ENCODE results near the gene BEND2. TPM values are rescaled to one million over a fixed set of nuclear protein-coding genes. Genes with fewer than 3 reads are reported as not detected.

The BEND2 gene
- total RNA-seq, 1 donor from 2014 or later: not detected

DNA sequence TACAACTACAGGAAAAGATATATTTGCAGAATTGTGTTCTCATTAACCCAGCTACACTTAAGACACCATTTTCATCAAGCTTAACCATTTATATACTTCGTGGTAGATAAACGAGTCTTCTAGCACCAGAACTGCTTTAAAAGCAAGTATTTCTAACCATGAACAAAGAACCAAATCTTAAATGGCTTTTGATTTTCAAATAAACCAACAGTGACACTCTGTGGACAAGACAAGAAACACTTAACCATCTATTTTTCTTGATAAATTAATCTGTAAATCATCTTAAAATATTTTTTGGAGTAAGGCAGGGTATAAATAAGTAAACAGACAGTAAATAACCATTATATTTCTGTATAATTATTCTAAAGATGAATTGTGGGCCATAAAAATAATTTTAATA lies 10.2 kb downstream of the BEND2 start:
- TF ChIP-seq, protein P1, sequence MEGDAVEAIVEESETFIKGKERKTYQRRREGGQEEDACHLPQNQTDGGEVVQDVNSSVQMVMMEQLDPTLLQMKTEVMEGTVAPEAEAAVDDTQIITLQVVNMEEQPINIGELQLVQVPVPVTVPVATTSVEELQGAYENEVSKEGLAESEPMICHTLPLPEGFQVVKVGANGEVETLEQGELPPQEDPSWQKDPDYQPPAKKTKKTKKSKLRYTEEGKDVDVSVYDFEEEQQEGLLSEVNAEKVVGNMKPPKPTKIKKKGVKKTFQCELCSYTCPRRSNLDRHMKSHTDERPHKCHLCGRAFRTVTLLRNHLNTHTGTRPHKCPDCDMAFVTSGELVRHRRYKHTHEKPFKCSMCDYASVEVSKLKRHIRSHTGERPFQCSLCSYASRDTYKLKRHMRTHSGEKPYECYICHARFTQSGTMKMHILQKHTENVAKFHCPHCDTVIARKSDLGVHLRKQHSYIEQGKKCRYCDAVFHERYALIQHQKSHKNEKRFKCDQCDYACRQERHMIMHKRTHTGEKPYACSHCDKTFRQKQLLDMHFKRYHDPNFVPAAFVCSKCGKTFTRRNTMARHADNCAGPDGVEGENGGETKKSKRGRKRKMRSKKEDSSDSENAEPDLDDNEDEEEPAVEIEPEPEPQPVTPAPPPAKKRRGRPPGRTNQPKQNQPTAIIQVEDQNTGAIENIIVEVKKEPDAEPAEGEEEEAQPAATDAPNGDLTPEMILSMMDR (IDR thresholded peaks at IDR 0.05): peak; percentile 24
- Histone ChIP-seq H3K36me3 (no peaks in the 10 kb centered on the region), H3K4me3 (no peak overlapping the region), H3K27me3 (no peaks in the 10 kb centered on the region), H3K4me1 (no peaks in the 10 kb centered on the region), H3K9me3 (no peaks in the 10 kb centered on the region), H3K27ac (no peak overlapping the region)
- intact Hi-C loops (cut with DNase I): no loop called here
- ATAC-seq: no peak
- DNase-seq: no peak

DNA sequence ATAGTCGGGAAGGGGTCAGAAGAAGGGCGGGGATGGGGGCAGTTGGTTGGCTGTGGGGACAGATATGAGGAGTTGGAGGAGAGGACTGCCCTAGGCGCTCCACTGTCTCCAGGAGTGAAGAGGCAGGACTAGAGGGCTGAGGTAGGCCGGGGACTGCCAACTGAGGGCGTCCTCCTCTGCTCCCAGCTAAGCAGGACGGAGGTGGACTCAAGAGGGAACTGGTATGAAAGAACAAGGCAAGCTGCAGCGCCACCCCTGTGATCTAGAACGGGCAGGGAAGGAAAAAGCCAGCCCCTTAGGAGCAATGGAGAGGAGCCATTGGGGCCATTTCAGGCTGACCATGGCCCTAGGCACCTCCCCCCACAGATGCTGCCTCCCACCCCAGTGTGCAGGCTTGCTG lies 14.0 kb downstream of the BEND2 start:
- Histone ChIP-seq H3K4me3 (no peak overlapping the region), H3K27me3 (no peaks in the 10 kb centered on the region), H3K36me3 (no peaks in the 10 kb centered on the region), H3K27ac (no peak overlapping the region), H3K4me1 (no peaks in the 10 kb centered on the region), H3K9me3 (no peaks in the 10 kb centered on the region)
- ATAC-seq: no peak
- intact Hi-C loops (cut with DNase I): no loop called here
- TF ChIP-seq, protein P1 (IDR thresholded peaks at IDR 0.05): no peak
- DNase-seq: no peak

DNA sequence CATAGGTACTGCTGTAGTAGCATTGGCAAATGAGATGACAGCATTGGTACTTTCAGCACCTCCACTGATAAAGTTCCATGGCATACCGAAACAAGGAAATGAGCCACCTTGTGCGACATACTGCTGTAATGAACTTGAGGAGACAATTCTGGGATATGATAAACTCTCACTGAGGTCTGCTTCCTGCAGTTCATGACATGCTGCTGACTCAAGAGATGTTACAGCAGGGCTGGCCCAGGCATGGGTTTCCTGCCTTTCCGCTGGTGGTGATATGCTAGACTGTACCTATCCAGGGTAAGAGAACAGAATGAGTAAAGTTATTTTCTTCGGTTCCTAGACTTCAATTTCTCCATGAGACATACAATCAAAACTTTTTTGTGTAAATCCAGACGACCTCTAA lies 17.1 kb downstream of the BEND2 start:
- Histone ChIP-seq H3K36me3 (no peaks in the 10 kb centered on the region), H3K9me3 (no peaks in the 10 kb centered on the region), H3K4me3 (no peak overlapping the region), H3K27ac (no peak overlapping the region), H3K27me3 (no peaks in the 10 kb centered on the region), H3K4me1 (no peaks in the 10 kb centered on the region)
- intact Hi-C loops (cut with DNase I): no loop called here
- DNase-seq: no peak
- TF ChIP-seq, protein P1 (IDR thresholded peaks at IDR 0.05): no peak
- ATAC-seq: no peak

DNA sequence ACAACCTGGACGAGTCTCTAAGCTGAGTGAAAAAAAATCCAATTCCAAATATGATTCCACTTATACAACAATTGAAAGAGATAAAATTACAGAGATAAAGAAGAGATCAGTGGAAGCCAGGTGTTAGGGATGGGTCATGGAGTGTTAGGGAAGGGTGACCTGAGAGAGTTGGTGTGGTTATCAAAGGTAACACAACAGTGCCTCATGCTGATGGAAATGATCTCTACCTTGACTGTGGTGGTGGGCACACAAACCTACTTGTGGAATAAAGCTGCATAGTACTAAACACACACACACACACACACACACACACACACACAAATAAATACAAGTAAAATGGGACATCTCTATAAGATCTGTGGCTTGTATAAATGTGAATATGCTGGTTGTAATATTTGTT lies 26.0 kb downstream of the BEND2 start:
- no peak for ATAC-seq
- TF ChIP-seq, protein P1 (IDR thresholded peaks at IDR 0.05): no peak
- no peaks in the 10 kb centered on the region for H3K27me3 ChIP-seq
- H3K4me1 ChIP-seq: no peaks in the 10 kb centered on the region
- DNase-seq: no peak
- no peaks in the 10 kb centered on the region for H3K9me3 ChIP-seq
- intact Hi-C loops (cut with DNase I): no loop called here
- H3K4me3 ChIP-seq: no peak overlapping the region
- H3K36me3 ChIP-seq: no peaks in the 10 kb centered on the region
- no peak overlapping the region for H3K27ac ChIP-seq

DNA sequence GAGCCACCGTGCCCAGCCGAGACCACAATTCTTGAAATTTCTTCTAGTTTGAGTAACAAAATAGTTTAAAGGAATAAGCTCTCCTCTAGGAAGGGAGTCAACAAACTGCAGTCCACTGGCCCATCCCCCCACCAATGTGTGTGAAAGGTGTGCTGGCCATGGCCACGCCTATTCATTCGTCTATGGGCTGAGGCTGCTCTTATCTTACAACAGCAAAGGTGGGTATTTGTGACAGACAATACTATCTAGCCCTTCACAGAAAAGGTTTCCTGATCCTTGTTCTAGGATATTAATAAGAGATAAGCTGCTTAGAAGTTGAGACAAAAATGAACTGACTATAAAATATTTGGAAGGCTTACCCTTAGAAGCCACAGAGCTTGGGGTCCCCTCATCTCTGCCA lies 41.2 kb downstream of the BEND2 start:
- intact Hi-C loops (cut with DNase I): no loop called here
- H3K36me3 ChIP-seq: no peaks in the 10 kb centered on the region
- DNase-seq: no peak

More for the DNA sequence above, 41.2 kb downstream of the BEND2 start:
- no peak for ATAC-seq
- Histone ChIP-seq H3K27me3 (no peaks in the 10 kb centered on the region), H3K27ac (no peak overlapping the region), H3K9me3 (no peaks in the 10 kb centered on the region), H3K4me1 (no peaks in the 10 kb centered on the region), H3K4me3 (no peak overlapping the region)
- TF ChIP-seq, protein P1 (IDR thresholded peaks at IDR 0.05): no peak

Measured in upper lobe of right lung (tissue), 1 donor.